HG02610 (cell line): Measurements from ENCODE around the gene YIPF2.

Experiments
- ATAC-seq: cut with Tn5 transposase; IDR thresholded peaks from one replicate; pipeline ENCODE4 v1.9.1; 2021; ENCODE audit warnings: mild to moderate bottlenecking, moderate library complexity; ENCODE audit not compliant: unreplicated experiment

The YIPF2 gene

GRCh38 chr19:10912619-10913018, 15.8 kb downstream of the YIPF2 start:
- ATAC-seq: no peak

- no peak for ATAC-seq
Measured at GRCh38 chr19:10911579-10912363, 16.7 kb downstream of the YIPF2 start.

GRCh38 chr19:10908380-10908960, 20.0 kb downstream of the YIPF2 start:
- ATAC-seq: no peak

- no peak for ATAC-seq
Measured at GRCh38 chr19:10907925-10908324, 20.5 kb downstream of the YIPF2 start.

- ATAC-seq: no peak
Measured at GRCh38 chr19:10899151-10899653, 29.2 kb downstream of the YIPF2 start.

- no peak for ATAC-seq
Measured at GRCh38 chr19:10898633-10899032, 29.8 kb downstream of the YIPF2 start.

- ATAC-seq: no peak
Measured at GRCh38 chr19:10896851-10897526, 31.4 kb downstream of the YIPF2 start.

- ATAC-seq: no peak
Measured at GRCh38 chr19:10895920-10896319, 32.5 kb downstream of the YIPF2 start.

GRCh38 chr19:10895363-10895762, 33.1 kb downstream of the YIPF2 start:
- no peak for ATAC-seq

- ATAC-seq: no peak
Measured at GRCh38 chr19:10894911-10895213, 33.6 kb downstream of the YIPF2 start.

- no peak for ATAC-seq
Measured at GRCh38 chr19:10892256-10892655, 36.2 kb downstream of the YIPF2 start.

- ATAC-seq: no peak
Measured at GRCh38 chr19:10891405-10892086, 36.9 kb downstream of the YIPF2 start.

GRCh38 chr19:10889880-10890279, 38.6 kb downstream of the YIPF2 start:
- no peak for ATAC-seq

GRCh38 chr19:10888421-10888866, 40.0 kb downstream of the YIPF2 start:
- ATAC-seq: no peak

GRCh38 chr19:10887616-10888367, 40.6 kb downstream of the YIPF2 start:
- ATAC-seq: no peak

- ATAC-seq: no peak
Measured at GRCh38 chr19:10885201-10886169, 43.0 kb downstream of the YIPF2 start.

- no peak for ATAC-seq
Measured at GRCh38 chr19:10884274-10884673, 44.2 kb downstream of the YIPF2 start.

GRCh38 chr19:10882108-10882457, 46.4 kb downstream of the YIPF2 start:
- ATAC-seq: no peak

GRCh38 chr19:10881403-10882107, 46.9 kb downstream of the YIPF2 start:
- ATAC-seq: no peak
